Neuronal stem cell (in vitro differentiated cells): ENCODE data around the gene DCC.

Experiments used
- DNase-seq: peaks from one replicate; pipeline ENCODE4 v3.0.0-alpha.2; 2013; ENCODE audit warnings: low spot score
- H2AFZ ChIP-seq: one replicate; pipeline ENCODE4 v1.6.1; 2013; ENCODE audit warnings: mild to moderate bottlenecking, low read length, inconsistent platforms
- H2AK5ac ChIP-seq: 2 replicates; pipeline ENCODE4 v1.6.1; 2013; ENCODE audit warnings: low read depth, mild to moderate bottlenecking, inconsistent platforms, low read length, moderate library complexity, mixed read lengths
- H2BK120ac ChIP-seq: 2 replicates; pipeline ENCODE4 v1.6.1; 2013; ENCODE audit warnings: low read depth, mild to moderate bottlenecking, inconsistent platforms, low read length, moderate library complexity, mixed read lengths
- H2BK12ac ChIP-seq: one replicate; pipeline ENCODE4 v1.6.1; 2013; ENCODE audit warnings: low read length, inconsistent platforms
- H2BK15ac ChIP-seq: 2 replicates; pipeline ENCODE4 v1.6.1; 2013; ENCODE audit warnings: mild to moderate bottlenecking, low read length, inconsistent platforms, mixed read lengths
- H2BK5ac ChIP-seq: one replicate; pipeline ENCODE4 v1.6.1; 2013; ENCODE audit warnings: inconsistent platforms, mild to moderate bottlenecking, low read length, moderate library complexity
- H3K14ac ChIP-seq: one replicate; pipeline ENCODE4 v1.6.1; 2013; ENCODE audit warnings: low read length, inconsistent platforms
- H3K18ac ChIP-seq: 2 replicates; pipeline ENCODE4 v1.6.1; 2013; ENCODE audit warnings: low read length, inconsistent platforms
- H3K23ac ChIP-seq: 2 replicates; pipeline ENCODE4 v1.6.1; 2013; ENCODE audit warnings: low read depth, mild to moderate bottlenecking, mixed read lengths, low read length, inconsistent platforms; ENCODE audit not compliant: poor library complexity
- H3K27ac ChIP-seq: replicated peaks from 3 replicates; pipeline ENCODE4 v1.5.1; 2013; ENCODE audit warnings: low read length, inconsistent platforms
- H3K27me3 ChIP-seq, 3 experiments: 2 replicates each; pipeline ENCODE4 v1.6.1; 2013; ENCODE audit warnings: low read length in 3 of 3, mild to moderate bottlenecking in 2 of 3, inconsistent platforms in 1 of 3, low read depth in 1 of 3, mixed read lengths in 1 of 3, moderate library complexity in 1 of 3; ENCODE audit not compliant: control insufficient read depth in 3 of 3, insufficient read depth in 3 of 3
- H3K36me3 ChIP-seq, 2 donors: replicated peaks in 1 of 2; 2 replicates each; pipeline ENCODE4 v1.6.1; 2013; ENCODE audit warnings: low read length in 2 of 2; ENCODE audit not compliant: control insufficient read depth in 2 of 2, insufficient read depth in 2 of 2
- H3K4ac ChIP-seq: 2 replicates; pipeline ENCODE4 v1.6.1; 2013; ENCODE audit warnings: inconsistent platforms, mild to moderate bottlenecking, low read length, moderate library complexity
- H3K4me1 ChIP-seq, 2 donors: 1 replicate in 1 of 2; 2 replicates in 1 of 2; pipeline ENCODE4 v1.6.1; 2013; ENCODE audit warnings: low read length in 2 of 2, low read depth in 1 of 2; ENCODE audit not compliant: control insufficient read depth in 2 of 2, insufficient read depth in 1 of 2
- H3K4me2 ChIP-seq: one replicate; pipeline ENCODE4 v1.6.1; 2013; ENCODE audit warnings: mild to moderate bottlenecking, low read length, inconsistent platforms; ENCODE audit not compliant: insufficient read depth, poor library complexity, severe bottlenecking
- H3K4me3 ChIP-seq, 2 donors: 2 replicates each; pipeline ENCODE4 v1.5.1; 2013; ENCODE audit warnings: low read length in 2 of 2, mild to moderate bottlenecking in 2 of 2, inconsistent platforms in 1 of 2, moderate library complexity in 1 of 2
- H3K79me1 ChIP-seq: one replicate; pipeline ENCODE4 v1.6.1; 2013; ENCODE audit warnings: low read depth, mild to moderate bottlenecking, inconsistent platforms, low read length, moderate library complexity
- H3K9ac ChIP-seq: one replicate; pipeline ENCODE4 v1.6.1; 2013; ENCODE audit warnings: mild to moderate bottlenecking, low read depth, low read length, inconsistent platforms; ENCODE audit not compliant: poor library complexity
- H3K9me3 ChIP-seq, 2 donors: replicated peaks in 1 of 2; 2 replicates each; pipeline versions ENCODE3 to v1.6.1; 2013; ENCODE audit warnings: low read length in 2 of 2, mild to moderate bottlenecking in 2 of 2, inconsistent platforms in 1 of 2, low read depth in 1 of 2, mixed read lengths in 1 of 2, moderate library complexity in 1 of 2; ENCODE audit not compliant: control insufficient read depth in 2 of 2, insufficient read depth in 1 of 2
- H4K8ac ChIP-seq: one replicate; pipeline ENCODE4 v1.6.1; 2013; ENCODE audit warnings: low read depth, mild to moderate bottlenecking, inconsistent platforms, low read length, moderate library complexity
- H4K91ac ChIP-seq: one replicate; pipeline ENCODE4 v1.6.1; 2013; ENCODE audit warnings: low read length, low read depth, mild to moderate bottlenecking, inconsistent platforms; ENCODE audit not compliant: poor library complexity
- WGBS, 2 donors: extraction: QIAGEN DNeasy Blood & Tissue Kit; methylation state at CpG; one replicate each; pipeline ENCODE4 v1.1.7; 2013; ENCODE audit warnings: missing lambda C conversion rate in 2 of 2, mixed read lengths in 1 of 2; ENCODE audit not compliant: insufficient read length in 2 of 2, insufficient replicate concordance in 1 of 2; ENCODE audit errors: extremely low coverage in 2 of 2; 5-methylcytosine and 5-hydroxymethylcytosine counted together

The DCC gene

DNA sequence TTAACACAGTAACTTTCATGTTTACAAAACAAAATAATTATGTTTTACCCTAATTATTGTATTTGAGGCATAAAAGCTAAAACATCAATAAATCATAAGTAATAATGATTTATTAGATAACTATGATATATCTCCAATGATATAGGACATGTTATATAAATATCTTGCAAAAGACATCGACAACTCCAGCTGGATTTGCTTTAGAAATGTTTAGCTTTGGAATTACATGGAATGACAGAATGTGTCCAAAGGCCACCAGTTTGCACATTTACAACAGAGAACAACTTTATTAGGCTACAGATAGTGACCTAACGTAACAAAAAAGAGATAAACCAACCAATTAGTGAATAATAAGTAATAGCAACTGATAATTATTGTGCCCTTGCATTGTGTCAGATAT lies 475.7 kb downstream of the DCC start:
- Histone ChIP-seq H2BK15ac (no peak overlapping the region), H2BK12ac (no peak overlapping the region), H3K9me3 (no peaks in the 10 kb centered on the region), H2BK5ac (no peak overlapping the region), H2AK5ac (no peak overlapping the region), H3K27me3 (no peaks in the 10 kb centered on the region), H3K27ac (no peak overlapping the region), H3K79me1 (no peaks in the 10 kb centered on the region), H2AFZ (no peak overlapping the region), H4K8ac (no peak overlapping the region), H2BK120ac (no peak overlapping the region), H3K4me3 (no peak overlapping the region), H3K4me1 (no peaks in the 10 kb centered on the region), H3K23ac (no peak overlapping the region), H3K36me3 (no peaks in the 10 kb centered on the region), H3K18ac (no peak overlapping the region), H3K4ac (no peak overlapping the region), H3K14ac (no peak overlapping the region), H3K9ac (no peak overlapping the region), H3K4me2 (no peak overlapping the region), H4K91ac (no peak overlapping the region)
- no peak for DNase-seq
- WGBS, 2 donors = no CpG with 5 or more reads among the region's 2 CpGs

GRCh38 chr18:52816121-52816520 lies 476.1 kb downstream of the DCC start:
- Histone ChIP-seq H2AK5ac (no peak overlapping the region), H3K4me2 (no peak overlapping the region), H3K4ac (no peak overlapping the region), H2BK12ac (no peak overlapping the region), H4K91ac (no peak overlapping the region), H3K9ac (no peak overlapping the region), H3K27me3 (no peaks in the 10 kb centered on the region), H3K14ac (no peak overlapping the region), H3K18ac (no peak overlapping the region), H3K4me3 (no peak overlapping the region), H3K23ac (no peak overlapping the region), H3K4me1 (no peaks in the 10 kb centered on the region), H2BK120ac (no peak overlapping the region), H2BK5ac (no peak overlapping the region), H3K36me3 (no peaks in the 10 kb centered on the region), H4K8ac (no peak overlapping the region), H3K9me3 (no peaks in the 10 kb centered on the region), H3K79me1 (no peaks in the 10 kb centered on the region), H2AFZ (no peak overlapping the region), H3K27ac (no peak overlapping the region), H2BK15ac (no peak overlapping the region)
- DNase-seq = no peak
- WGBS, 2 donors = no CpG with 5 or more reads among the region's 4 CpGs

- no peak overlapping the region for H3K18ac ChIP-seq
- H3K4ac ChIP-seq = no peak overlapping the region
- H2AFZ ChIP-seq = no peak overlapping the region
- H3K4me2 ChIP-seq = no peak overlapping the region
- no peak overlapping the region for H3K4me3 ChIP-seq
- no peak overlapping the region for H2AK5ac ChIP-seq
- H2BK5ac ChIP-seq = no peak overlapping the region
- no peaks in the 10 kb centered on the region for H3K79me1 ChIP-seq
- no peak overlapping the region for H2BK120ac ChIP-seq
- H3K9ac ChIP-seq = no peak overlapping the region
- no peaks in the 10 kb centered on the region for H3K4me1 ChIP-seq
- H4K91ac ChIP-seq = no peak overlapping the region
- no peak overlapping the region for H2BK12ac ChIP-seq
- no peak for DNase-seq
- H4K8ac ChIP-seq = no peak overlapping the region
- no peak overlapping the region for H3K27ac ChIP-seq
- no peaks in the 10 kb centered on the region for H3K9me3 ChIP-seq
- WGBS, 2 donors = no CpG with 5 or more reads among the region's 1 CpG
- no peak overlapping the region for H3K23ac ChIP-seq
- H3K36me3 ChIP-seq = no peaks in the 10 kb centered on the region
- no peaks in the 10 kb centered on the region for H3K27me3 ChIP-seq
- no peak overlapping the region for H3K14ac ChIP-seq
- H2BK15ac ChIP-seq = no peak overlapping the region
Observed at GRCh38 chr18:52822160-52822559, 482.2 kb downstream of the DCC start.

GRCh38 chr18:52824126-52824525 lies 484.1 kb downstream of the DCC start:
- H3K18ac ChIP-seq = no peak overlapping the region
- no peak overlapping the region for H2AFZ ChIP-seq
- H4K91ac ChIP-seq = no peak overlapping the region
- no peak overlapping the region for H3K14ac ChIP-seq
- H2BK12ac ChIP-seq = no peak overlapping the region
- H3K36me3 ChIP-seq = no peaks in the 10 kb centered on the region
- H3K4ac ChIP-seq = no peak overlapping the region
- DNase-seq = no peak
- no peak overlapping the region for H4K8ac ChIP-seq
- no peak overlapping the region for H3K27ac ChIP-seq
- no peak overlapping the region for H2AK5ac ChIP-seq
- no peak overlapping the region for H3K9ac ChIP-seq
- H2BK5ac ChIP-seq = no peak overlapping the region
- no peaks in the 10 kb centered on the region for H3K9me3 ChIP-seq
- H3K4me1 ChIP-seq = no peaks in the 10 kb centered on the region
- H2BK15ac ChIP-seq = no peak overlapping the region
- H2BK120ac ChIP-seq = no peak overlapping the region
- WGBS, 2 donors = no CpG with 5 or more reads among the region's 3 CpGs
- H3K79me1 ChIP-seq = no peaks in the 10 kb centered on the region
- no peak overlapping the region for H3K23ac ChIP-seq
- H3K4me3 ChIP-seq = no peak overlapping the region
- no peak overlapping the region for H3K4me2 ChIP-seq
- H3K27me3 ChIP-seq = no peaks in the 10 kb centered on the region
